Cerebellar nuclear complex (tissue), 1 donor: ENCODE data around the gene HSD17B1.
A peak's percentile ranks its signal among the peaks of the same experiment; 100 is the strongest.

ENCODE experiments used
- DNase-seq, 2 experiments: peaks; one replicate each; lab custom pipeline; 2025; lab: John Stamatoyannopoulos, UW

Gene HSD17B1

DNA sequence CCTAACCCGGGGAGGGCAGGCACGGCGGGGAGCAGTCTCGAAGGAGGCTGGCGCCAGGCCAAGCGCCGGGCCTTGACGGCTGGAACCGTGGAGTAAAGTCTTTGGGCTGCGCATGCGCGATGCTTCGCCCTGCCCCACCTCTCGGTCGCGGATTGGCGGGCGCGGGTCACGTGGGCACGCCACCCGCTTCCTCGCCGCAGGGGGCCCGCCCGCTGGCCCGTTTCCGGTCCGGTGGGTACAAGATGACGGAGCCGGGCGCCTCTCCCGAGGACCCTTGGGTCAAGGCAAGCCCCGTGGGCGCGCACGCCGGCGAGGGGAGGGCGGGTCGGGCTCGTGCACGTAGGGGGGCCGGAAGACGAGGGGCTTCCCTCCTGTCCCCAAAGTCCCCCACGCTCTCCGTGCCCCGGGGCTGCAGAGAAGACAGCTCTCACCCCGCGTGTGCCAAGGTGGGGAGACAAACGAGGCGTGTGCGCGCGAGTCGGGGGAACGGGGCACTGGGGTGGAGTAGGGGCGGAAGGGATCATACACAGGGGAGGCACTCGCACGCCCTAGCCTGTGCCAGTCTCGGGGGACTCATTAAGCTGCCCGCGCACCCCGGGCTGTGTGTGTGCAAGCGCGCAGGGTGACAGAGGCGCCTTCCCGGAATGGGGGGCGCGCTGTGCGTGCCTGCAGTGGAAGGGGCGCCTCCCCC lies 14.3 kb downstream of the HSD17B1 start, which contains the start of gene MLX:
Gene MLX, plus strand, starts transcription at position 218 of the 691 bp plus-strand sequence. Its CDS starts 25 bp downstream, at position 243.
- DNase-seq: peak in 1 of 2 experiments; percentile 69

DNA sequence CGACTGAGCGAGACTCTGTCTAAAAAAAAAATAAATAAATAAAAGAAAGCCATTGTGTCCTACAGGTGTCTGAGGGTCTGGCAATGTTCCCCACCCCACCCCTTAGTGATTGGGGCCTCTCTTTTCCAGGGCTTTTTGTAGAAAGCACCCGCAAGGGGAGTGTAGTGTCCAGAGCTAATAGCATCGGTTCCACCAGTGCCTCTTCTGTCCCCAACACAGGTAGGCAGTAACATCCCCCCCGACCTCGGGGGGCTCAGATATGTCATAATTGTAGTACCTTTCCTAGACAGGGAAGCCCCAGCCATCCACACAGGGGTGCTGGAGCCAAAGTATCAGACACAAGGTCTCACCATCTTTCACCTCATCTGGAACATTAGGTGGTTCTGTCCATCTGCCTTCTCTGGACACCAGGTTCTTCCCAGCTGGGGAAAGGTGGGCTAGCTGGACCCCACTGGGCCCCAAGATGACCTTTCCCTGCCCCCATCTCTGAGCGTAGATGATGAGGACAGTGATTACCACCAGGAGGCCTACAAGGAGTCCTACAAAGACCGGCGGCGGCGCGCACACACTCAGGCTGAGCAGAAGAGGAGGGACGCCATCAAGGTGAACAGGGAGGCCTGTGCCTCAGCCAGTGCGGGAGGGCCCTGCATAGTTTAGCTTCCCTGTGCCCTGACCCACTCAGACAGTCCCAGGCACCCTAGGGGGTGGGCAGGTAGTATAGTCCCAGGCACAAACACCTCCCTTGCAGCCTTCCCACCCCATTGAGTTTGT lies 15.8 kb downstream of the HSD17B1 start:
- no peak for DNase-seq

DNA sequence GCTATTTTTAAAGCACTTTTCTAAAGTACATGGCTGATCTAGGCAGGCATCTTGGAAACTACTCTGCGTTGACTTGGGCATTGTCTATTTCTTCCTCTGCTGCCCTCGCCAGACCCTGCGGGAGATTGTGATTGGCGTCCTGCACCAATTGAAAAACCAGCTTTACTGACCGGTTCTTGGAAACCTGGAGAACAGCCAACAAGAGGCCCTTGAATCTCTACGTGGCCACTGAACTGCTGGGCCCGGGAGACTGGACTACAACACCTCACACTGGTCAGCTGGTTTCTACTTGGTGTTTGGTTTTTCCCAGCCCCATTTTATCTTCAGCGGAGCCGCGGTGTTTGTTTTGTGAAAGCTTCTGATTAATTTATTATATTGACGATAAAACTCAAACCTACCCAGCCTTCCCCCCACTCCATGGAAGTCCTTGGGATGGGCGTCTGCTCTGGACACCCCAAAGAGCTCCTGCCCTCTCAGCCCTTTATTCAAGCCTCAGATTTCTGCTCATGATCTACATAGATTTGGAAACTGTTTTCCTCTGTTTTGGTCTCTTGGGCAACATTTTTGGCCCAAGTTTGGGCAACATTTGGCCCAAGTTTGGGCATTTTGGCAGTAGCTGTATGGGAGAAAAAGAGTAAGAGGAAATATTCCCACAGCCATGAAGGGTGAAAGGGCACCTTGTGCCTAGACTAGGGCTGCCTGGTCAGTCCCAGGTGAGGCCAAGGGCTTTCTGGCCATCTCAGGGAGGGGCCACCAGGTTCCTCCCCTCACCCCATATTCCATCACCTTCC lies 18.9 kb downstream of the HSD17B1 start:
- DNase-seq: no peak

DNA sequence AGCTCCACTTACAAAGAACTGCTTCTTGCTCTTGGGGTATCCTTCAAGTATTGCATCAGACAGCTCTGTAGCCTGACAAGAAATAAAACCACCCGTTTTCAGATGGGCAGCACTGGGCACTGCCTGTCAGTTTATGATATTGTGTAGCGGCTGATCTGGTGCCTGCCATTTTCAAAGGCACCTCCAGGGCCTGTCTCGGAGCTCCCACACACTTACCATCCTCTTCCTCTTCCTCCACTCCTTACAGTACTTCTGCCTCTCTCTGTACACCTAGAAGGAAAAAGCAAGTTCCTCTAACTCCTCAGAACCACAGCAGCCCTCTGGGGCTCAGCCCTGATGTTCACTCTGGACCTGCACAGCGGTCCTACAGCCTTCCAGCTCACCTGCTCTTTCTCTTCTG lies 20.4 kb downstream of the HSD17B1 start:
- DNase-seq: no peak

DNA sequence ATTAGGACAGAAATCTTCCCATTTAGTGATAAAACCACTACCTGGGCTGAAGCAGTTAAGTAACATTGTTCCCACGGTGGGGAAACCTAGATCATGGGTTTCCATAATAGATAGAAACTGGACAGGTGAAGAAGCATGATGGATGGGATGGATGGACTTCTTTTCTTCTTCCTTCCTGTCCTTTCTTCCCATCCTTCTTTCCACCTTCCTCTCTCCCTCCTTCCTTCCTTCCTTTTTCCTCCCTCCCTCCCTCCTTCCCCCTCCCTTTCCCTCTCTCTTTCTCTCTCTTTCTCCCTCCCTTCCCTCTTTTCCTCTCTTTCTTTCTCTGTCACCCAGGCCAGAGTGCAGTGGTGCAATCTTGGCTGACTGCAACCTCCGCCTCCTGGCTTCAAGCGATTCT lies 21.7 kb downstream of the HSD17B1 start:
- DNase-seq: no peak

DNA sequence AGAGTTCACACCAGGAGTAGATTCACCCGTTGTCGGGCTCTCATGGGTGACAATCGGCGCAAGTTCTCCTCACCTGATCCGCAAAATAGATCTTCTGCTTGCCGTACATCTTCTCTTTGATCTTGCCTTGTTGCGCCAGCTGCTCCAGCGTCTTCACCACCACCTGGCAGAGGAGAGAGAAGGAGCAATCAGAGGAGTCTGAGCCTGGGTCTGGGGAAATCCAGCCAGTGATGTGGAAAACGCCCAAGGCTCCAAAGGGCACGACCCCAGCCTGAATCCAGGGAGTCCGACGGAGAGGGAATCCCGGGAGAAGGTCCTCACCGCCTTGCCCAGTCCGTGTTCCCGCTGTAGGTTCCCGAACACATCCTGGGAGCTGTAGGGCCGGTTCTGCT lies 24.4 kb downstream of the HSD17B1 start:
- DNase-seq: no peak

DNA sequence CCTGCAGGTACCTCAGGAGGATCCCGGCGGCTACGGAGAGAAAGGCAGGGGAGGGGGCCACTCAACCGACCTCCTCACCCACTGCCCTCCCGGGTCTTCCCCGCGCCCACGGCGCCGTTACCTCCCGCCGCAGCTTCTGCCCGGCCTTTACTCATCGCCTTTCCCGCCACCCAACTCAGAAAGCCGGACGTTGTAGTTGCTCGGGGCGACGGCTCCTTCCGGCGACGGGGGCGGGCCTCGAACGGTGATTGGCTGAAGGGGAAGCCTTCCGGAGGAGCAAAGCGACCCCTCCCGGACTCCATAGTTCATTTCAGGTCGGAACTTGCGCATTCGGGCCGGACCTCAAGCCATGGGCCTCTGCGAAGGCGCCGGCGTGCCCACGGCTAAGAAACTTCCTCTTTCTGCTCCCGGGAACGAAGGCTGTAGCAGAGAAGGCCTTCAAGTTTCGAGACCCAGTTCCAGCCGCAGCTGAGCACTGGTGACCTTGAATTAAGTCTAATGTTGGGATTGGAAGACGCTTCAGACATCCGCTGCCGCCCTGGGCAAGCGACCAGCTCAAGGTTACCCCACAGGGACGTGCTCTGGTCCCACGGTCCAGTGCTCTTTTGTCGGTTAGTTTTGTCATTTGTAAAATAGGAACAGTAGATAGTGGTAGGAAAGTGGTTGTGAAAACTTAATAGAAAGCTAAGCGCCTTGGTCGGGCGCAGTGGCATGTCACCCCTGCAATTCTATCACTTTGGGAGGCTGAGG lies 25.0 kb downstream of the HSD17B1 start, which contains the start of gene PSMC3IP:
Gene PSMC3IP, minus strand, starts transcription at position 198 of the 750 bp plus-strand sequence. Its CDS starts 43 bp downstream, at position 155.
- peak; percentile 80 to 86 for DNase-seq

DNA sequence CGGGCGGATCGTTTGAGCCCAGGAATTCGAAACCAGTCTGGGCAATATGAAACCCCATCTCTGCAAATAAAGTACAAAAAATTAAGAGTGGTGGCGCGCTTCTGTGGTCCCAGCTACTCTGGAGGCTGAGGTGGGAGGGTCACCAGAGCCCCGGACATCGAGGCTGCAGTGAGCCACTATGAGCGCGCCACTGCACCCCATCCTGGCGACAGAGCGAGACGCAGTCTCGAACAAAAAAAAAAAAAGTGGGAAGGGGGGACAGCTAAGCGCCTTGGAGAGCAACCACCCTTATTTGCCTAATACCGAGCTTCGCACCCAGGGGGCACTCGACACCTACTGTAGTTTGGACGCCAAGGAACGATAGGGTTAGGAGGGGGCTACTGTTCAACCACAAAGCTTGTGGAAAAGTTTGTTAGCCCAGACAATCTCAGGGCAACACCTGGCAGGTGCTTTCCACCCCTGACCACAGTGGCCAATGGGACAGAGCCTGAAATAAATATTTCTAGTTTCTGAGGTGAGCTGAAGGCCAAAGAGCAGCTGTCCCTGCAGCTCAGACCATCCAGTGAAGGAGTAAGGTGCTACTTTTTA lies 25.7 kb downstream of the HSD17B1 start:
- DNase-seq: no peak

DNA sequence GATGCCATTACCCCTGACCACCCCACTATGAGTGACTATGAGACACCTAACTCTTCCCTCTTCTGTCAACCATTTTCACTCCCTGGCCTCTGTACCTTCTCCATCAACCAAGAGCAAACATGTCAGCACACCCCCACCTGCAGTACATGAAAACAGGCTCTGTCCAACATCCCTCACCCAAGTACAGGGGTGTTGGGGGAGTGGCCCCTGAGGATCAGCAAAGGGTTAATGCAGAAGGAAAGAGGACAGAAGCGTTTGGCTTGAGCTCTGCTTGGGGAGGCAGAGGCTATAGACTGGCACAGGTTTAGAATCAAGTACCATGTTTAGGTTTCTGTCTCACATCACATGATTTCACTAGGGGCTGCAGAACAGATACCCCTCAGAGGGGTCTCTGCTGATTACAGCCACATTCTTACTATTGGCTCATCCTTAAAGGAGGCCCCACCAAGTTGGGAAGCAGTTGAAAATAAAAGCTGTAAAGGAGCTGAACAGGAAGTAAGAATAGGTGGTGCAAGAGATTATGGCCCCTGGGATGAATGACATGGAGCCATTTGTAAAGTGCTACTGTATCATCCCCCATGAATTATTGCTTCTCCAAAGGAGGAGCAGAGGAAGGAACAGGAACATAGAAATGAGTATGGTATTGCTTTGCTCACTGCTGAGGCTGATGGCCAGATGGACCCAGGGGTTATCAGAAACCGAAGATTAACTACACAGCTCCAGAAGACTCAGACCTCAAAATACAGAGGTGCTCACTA lies 27.2 kb downstream of the HSD17B1 start:
- DNase-seq: no peak

DNA sequence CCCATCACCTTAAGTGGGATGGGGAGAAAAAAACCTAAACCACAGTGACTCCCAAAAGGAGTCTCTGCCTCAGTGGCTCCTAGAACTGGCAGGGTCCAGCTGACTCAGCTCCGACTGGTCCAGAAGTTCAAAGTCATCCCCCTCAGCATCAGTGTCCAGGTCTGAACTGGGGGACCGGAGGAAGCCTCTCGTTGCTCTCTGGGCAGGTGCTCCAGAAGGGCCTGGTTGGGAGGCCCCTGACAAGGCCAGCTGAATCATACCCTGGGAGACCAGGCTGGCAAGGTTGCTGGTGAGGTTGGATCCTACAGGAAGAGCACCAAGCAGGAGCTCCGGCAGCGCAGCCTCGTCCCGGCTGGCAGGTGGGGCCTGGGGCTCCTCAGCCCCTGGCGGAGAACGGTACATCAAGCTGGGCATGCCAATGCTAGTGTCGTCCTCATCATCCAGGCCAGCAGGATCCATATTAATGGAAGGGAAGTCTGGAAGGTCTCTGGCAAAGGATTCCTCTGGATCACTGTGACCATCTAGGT lies 29.1 kb downstream of the HSD17B1 start:
- no peak for DNase-seq

DNA sequence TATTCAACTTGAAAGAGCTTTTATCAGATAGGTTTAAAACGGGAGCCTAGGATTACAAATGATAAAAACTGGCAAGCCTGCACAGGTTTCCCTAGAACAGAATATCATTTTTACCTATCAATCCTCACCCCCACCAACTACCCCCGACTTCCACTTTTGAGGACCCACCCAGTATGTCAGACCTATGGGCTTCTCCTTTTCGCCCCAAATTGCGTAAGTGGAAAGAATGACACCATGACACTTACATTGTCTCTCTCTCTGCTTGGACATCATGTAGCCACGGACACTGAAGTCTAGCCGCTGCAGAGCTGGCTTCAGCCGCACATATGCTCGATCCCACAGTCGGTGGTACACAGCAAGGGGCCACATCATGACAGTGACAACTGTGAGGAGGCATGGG lies 32.2 kb downstream of the HSD17B1 start:
- DNase-seq: no peak

DNA sequence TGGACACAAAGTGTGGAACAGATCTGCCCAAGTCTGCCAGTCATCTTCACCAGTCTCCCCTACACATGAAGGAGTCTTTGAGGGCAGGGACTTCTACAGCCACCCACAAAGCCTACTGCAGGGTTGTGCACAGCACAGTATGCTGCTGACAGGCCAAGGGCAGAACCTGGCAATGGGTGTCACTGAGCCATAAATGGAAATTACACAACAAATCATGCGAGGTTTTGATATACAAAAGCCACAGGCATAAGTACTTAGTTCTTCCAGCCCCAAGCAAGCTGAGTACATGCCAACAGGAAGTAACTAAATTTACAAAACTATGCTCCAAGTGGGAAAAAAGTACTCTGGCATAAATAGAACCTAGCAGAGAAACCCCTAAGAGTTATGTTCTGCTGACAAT lies 32.6 kb downstream of the HSD17B1 start:
- DNase-seq: no peak

DNA sequence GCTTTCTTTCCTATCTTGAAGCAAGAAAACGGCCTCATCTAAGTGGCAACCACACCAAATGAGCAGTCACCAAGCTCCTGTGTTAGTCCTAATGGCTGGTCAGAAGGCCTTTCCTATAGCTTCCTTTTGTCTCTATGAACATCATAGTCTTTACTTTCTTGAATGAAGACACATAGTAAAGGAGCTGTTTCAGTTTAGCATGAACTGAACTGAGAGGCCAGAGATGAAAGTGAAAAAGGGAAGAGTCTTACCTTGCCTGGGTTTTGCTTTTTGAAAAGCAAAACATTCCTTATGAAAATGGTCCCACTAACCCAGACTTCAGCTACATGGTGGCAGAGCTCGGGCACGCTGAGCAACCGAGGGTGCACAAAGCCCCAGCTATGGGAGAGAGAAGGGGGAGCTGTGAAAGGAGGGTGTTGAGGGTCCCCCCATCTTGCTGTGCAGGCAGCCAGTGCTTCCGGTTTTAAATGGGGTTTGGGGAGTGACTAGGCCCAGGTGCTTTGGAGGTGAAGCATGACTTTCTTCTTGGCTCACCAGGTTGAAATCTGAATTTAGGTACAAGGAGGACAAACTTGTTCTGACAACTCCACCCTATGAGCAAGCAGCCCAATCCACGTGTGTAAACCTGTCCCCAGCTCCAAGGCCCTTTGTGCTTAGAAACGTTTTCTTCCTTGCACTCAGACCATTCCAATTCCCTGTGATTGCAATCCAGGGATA lies 33.9 kb downstream of the HSD17B1 start:
- DNase-seq: no peak

DNA sequence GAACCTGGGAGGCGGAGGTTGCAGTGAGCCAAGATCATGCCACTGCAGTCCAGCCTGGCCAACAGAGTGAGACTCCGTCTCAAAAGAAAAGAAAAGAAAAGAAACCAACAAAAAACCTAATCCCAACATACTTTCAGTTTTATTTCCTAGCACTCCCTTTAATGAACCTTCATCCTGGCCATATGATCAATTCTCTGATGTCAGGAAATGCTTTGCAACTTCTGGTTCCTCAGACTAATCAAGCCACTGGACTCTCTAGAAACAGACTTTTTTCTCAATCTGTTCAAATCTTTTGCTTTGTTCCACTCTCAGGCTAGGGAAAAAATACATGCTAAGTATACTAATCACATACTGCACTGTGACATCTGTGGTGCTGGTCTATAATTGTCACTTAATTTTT lies 38.2 kb downstream of the HSD17B1 start:
- no peak for DNase-seq

DNA sequence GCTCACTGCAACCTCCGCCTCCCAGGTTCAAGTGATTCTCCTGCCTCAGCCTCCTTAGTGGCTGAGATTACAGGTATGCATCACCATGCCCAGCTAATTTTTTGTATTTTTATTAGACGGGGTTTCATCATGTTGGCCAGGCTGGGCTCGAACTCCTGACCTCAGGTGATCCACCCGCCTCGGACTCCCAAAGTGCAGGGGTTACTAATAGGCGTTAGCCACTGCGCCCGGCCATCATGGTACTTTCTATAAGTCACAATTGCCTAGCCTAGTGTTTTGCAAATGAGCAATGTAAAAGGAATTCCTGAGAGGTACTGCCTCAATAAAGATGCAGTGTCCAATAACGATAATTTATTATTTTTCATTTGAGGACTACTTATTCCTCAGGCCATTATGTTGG lies 38.7 kb downstream of the HSD17B1 start:
- DNase-seq: no peak

DNA sequence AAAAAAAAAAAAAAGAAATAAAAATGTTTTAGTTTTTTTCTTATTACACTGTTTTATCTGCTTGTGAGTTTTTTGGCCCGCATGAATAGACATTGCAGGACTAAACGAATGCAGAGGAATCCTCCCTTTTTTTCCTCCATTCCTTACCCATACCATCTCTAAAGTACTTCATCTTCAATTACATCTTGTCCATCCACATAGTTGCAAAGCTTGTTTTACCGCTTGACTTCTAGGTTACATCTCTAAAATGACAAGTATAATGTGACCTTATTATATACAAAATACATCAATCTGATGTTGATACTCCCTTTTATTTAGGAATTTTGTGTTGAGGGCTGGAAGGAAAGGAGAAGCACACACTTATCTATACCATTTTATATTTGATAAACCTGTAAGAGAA lies 43.7 kb downstream of the HSD17B1 start:
- DNase-seq: no peak

DNA sequence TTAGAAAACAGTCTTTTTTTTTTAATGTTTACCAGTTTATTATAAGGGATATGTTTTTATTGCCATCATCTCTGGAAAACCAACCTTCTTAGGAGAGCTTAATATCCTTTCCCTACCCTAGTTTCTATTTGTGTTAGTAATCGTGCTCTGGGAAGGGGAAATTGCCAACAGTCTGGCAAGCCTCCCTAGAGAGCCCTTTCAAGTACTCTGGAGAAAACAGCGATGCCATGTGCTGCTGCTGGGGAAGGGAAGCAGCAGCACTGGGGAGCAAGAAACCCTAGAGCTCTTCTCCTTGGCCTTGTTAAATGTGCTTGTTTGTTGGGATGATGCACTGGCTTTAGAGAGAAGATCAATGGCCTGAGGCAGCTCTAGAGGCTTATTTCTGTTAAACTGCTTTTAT lies 46.2 kb downstream of the HSD17B1 start:
- DNase-seq: no peak

DNA sequence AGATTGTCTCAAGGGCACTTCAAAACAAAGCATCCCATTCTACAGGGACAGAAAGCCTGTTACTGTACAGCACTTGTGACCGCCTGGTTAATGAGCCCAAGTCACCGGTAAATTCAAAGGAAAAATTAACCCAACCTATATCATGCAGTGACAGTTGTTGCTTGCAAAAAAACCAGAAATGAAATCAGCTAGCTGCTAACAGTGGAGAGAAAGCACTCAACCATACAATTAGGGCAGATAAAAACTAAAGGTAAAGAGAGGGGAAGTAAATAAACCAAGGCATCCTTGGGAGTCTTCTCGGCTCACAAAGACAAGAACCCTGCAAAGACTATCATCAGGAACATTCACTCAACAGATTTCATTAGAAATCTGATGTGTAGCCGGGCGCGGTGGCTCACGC lies 50.6 kb downstream of the HSD17B1 start:
- no peak for DNase-seq
